ENCODE results near the gene MEF2A.
"Not testable (repeated sequence)": the region's sequence is repeated elsewhere in the genome, so short reads cannot be mapped to it uniquely, and the experiment has no call there.

The MEF2A gene

GRCh38 chr15:99732751-99733267 is 167.0 kb downstream of the MEF2A start:
- DNase-seq: no peak

DNA sequence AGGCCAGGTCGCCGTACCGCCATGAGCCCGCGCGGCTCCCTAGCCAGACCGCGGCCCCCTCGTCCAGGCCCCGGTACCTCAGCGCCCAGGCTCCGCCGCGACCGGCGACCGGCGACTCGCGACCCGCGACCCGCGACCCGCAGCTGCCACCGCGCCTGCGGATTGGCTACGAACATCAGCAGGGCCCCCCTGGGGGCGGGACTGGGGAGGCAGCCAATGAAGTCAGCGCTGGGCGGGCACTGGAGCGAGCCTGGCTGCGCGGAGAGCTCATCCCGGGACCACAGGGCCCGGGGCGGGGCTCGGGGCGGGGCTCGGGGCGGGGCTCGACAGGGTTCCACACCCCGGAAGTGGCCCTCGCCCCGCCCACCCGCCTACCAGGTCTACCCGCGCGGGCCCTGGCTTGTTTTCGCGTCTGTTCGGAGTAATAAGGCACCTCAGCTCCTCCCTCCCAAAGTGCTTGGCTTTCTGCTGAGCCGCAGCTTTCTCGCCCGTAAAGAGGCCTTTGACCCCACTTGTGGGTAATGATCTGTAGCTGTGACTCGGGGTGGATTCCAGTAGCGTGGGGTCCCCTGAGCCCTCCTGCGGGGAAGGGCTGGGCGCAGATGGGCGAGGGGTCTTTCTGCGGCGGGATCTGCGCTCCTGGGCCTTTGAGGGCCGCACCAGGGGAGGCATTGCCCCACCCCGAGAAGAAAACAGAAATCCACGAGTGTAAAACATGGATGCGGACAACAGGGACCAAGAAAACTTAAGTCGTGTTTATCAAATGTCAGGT is 167.7 kb downstream of the MEF2A start, which contains the start of gene LYSMD4:
LYSMD4 (minus strand) TSS at position 170 of the 772 bp plus-strand sequence. CDS start 1,438 bp downstream, outside the sequence.
- DNase-seq: peak; percentile 91 to 93

GRCh38 chr15:99734040-99734291 is 168.2 kb downstream of the MEF2A start:
- not testable (repeated sequence) for DNase-seq

DNA sequence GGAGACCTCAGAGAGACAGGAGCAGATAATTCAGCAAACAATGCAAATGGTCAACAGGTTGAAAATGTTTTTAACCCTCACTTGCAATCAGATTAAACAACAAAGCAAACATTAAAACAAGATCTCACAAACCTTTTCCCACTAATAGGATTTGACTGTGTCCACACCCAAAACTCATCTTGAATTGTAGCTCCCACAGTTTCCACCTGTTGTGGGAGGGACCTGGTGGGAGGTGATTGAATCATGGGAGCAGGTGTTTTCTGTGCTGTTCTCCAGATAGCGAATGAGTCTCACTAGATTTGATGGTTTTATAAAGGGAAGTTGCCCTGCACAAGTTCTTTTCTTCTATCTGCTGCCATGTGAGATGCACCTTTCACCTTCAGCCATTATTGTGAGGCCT is 168.8 kb downstream of the MEF2A start:
- no peak for DNase-seq

DNA sequence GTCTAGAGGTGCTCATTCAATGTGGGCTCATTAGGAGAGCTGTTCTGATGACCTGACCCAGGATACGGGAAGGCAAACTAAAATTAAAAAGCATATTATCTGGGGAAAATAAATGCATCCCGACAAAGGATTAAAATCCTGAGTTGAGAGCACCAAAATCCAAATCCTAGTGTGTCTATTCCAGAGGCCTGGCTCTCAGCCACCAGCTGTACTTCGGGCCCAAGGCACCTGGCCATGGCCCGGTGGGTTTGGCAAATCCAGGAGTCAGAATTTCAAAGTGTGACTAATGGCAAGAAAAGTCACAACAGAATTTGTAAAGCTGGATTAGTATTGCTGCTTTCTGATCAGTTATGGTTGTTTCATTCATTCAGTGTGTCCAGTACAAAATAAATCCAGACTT is 170.1 kb downstream of the MEF2A start:
- no peak for DNase-seq

GRCh38 chr15:99736702-99737101 is 170.9 kb downstream of the MEF2A start:
- no peak for DNase-seq

- no peak for DNase-seq
Measured at GRCh38 chr15:99738021-99738847, 172.4 kb downstream of the MEF2A start.

- DNase-seq: no peak
Measured at GRCh38 chr15:99741835-99742234, 176.1 kb downstream of the MEF2A start.

DNA sequence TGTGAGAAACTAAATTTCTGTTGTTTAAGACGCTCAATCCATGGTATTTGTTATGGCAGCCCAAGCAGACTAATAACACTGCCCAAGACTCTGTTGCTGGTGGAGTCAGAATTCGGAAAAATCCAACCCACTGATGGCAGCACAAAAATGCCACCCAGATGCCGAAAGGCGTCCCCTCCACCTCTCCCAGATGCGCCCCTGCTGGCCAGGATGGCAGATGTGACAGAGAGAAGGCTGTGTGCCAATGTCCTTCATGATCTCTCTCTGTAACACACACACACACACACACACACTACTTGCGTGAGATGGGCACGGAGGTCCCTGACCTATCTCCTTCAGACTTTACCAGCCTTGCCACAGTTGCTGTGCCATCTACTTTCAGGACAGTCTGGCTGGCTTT is 178.4 kb downstream of the MEF2A start:
- DNase-seq: no peak

GRCh38 chr15:99745370-99746086 is 179.7 kb downstream of the MEF2A start:
- no peak for DNase-seq

- no peak for DNase-seq
Measured at GRCh38 chr15:99749386-99749785, 183.6 kb downstream of the MEF2A start.

- not testable (repeated sequence) for DNase-seq
Measured at GRCh38 chr15:99750326-99750725, 184.5 kb downstream of the MEF2A start.

DNA sequence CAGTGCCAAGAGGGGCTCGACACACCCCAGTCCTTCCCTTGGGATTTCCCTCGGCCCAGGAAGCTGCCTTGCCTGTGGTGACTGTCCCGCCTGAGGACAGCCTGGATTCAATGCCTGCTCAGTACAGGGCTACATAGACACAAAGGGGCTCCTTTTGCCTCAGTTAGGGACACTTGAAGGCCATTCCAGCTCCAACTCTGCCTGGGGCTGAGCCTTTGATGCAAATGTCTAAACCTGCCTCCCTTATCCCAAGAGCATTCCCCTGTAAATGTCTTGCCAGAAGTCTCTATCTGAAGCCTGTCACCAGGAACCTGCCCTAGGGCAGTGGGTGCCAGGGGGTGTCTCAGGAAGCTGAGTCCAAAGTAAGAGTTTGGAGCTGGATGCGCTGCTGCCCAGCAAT is 186.8 kb downstream of the MEF2A start:
- no peak for DNase-seq

GRCh38 chr15:99753066-99753465 is 187.3 kb downstream of the MEF2A start:
- DNase-seq: no peak

GRCh38 chr15:99755692-99756409 is 190.1 kb downstream of the MEF2A start:
- peak; percentile 31 to 36 for DNase-seq

DNA sequence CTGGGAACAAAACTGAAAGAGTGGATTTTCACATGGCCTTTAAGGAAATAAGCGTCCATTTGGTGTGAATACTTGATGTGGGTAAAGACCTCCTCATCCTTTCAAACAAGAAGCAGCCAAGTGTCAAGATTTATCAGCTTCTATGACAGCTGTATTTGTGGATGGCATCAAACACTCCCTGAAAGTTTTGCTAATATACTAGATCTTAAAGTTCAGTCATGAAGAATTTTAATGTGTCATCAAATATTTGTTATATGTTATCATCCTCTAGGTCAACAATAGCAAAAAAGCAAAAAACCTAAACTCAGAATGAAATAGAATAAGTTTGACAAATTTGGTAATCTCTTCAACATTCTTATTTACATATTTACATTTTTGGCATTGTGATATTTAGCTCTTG is 196.5 kb downstream of the MEF2A start:
- DNase-seq: no peak

DNA sequence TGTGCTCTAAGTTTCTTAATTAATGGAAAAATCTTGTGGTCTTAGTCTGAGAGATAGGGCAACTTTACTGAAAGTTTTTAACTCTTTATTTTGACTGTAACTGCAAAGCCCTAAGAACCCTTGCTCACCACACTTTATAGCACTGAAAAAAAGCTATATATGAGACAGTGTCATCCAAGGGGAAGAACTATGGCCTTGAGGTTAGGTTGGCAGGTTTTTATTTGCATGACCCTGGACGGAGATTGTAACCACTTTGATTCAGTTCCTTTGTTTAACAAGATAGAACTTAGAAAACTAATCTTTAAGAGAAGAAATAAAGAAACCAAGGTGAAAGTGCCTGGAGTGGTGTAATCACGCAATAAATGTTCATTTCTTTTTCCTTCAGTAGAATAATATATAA is 198.0 kb downstream of the MEF2A start:
- DNase-seq: no peak

GRCh38 chr15:99764522-99764921 is 198.7 kb downstream of the MEF2A start:
- DNase-seq: peak; percentile 4 to 17
